SK-N-SH (cell line): Measurements from ENCODE around the gene ARMC9. TPM values are rescaled to one million over a fixed set of nuclear protein-coding genes. Genes with fewer than 3 reads are reported as not detected.

Source experiments
- CTCF ChIA-PET: fragments of 300-600, 350-600 bp; formaldehyde crosslinking; extraction: SDS; loops from one replicate; lab custom pipeline; 2021; lab: Yijun Ruan, JAX
- POLR2A ChIA-PET: fragments of 350-600 bp; sonication (Branson Sonifier 250); formaldehyde crosslinking; extraction: SDS; loops from one replicate; lab custom pipeline; 2020; ENCODE audit warnings: antibody characterized with exemption, inconsistent platforms; lab: Yijun Ruan, JAX
- DNase-seq: peaks from one replicate; pipeline ENCODE4 v3.0.0; 2012
- H2AFZ ChIP-seq: fragments of 200-600 bp; sonication (generic); 2 replicates; pipeline ENCODE4 v1.8.1; 2016; ENCODE audit warnings: antibody characterized with exemption, mild to moderate bottlenecking, low read depth
- H3F3A ChIP-seq: fragments of 200-600 bp; sonication (generic); replicated peaks from 2 replicates; pipeline ENCODE3; 2016; ENCODE audit warnings: antibody characterized with exemption, mild to moderate bottlenecking; ENCODE audit not compliant: insufficient read depth
- H3K27ac ChIP-seq, 2 experiments: fragments of 200-500 bp in 1 of 2; fragments of 200-600 bp in 1 of 2; sonication (Bioruptor generic) in 1 of 2; sonication (generic), shearing (Covaris generic) in 1 of 2; 2 replicates each; pipeline versions ENCODE4 v1.5.1 to v1.6.1; 2014 to 2016; ENCODE audit warnings: low read depth in 2 of 2, inconsistent platforms in 1 of 2, low read length in 1 of 2, mild to moderate bottlenecking in 1 of 2, mixed read lengths in 1 of 2
- H3K27me3 ChIP-seq: fragments of 200-600 bp; sonication (generic), shearing (Covaris generic); 2 replicates; pipeline ENCODE4 v1.6.1; 2016; ENCODE audit warnings: mixed run types; ENCODE audit not compliant: insufficient read depth
- H3K36me3 ChIP-seq, 2 experiments: fragments of 200-500 bp in 1 of 2; fragments of 200-600 bp in 1 of 2; sonication (Bioruptor generic) in 1 of 2; sonication (generic) in 1 of 2; replicated peaks in 1 of 2; 2 replicates each; pipeline versions ENCODE3 to v1.5.1; 2014 to 2016; ENCODE audit warnings: low read length in 1 of 2, mild to moderate bottlenecking in 1 of 2; ENCODE audit not compliant: insufficient read depth in 2 of 2, control insufficient read depth in 1 of 2
- H3K4me1 ChIP-seq, 2 experiments: fragments of 200-500 bp in 1 of 2; fragments of 200-600 bp in 1 of 2; sonication (Bioruptor generic) in 1 of 2; sonication (generic), shearing (Covaris generic) in 1 of 2; 2 replicates each; pipeline versions ENCODE4 v1.5.1 to v1.6.1; 2014 to 2016; ENCODE audit warnings: low read depth in 1 of 2, low read length in 1 of 2, mixed run types in 1 of 2; ENCODE audit not compliant: insufficient read depth in 2 of 2, control insufficient read depth in 1 of 2
- H3K4me2 ChIP-seq: fragments of 200-600 bp; sonication (generic), shearing (Covaris generic); 2 replicates; pipeline ENCODE4 v1.6.1; 2017; ENCODE audit warnings: mixed run types
- H3K4me3 ChIP-seq, 2 experiments: fragments of 200-500 bp in 1 of 2; fragments of 200-600 bp in 1 of 2; sonication (Bioruptor generic) in 1 of 2; sonication (generic), shearing (Covaris generic) in 1 of 2; 2 replicates each; pipeline versions ENCODE4 v1.5.1 to v1.8.1; 2014 to 2016; ENCODE audit warnings: low read depth in 2 of 2, inconsistent platforms in 1 of 2, low read length in 1 of 2, mild to moderate bottlenecking in 1 of 2, mixed read lengths in 1 of 2, moderate library complexity in 1 of 2
- H3K79me2 ChIP-seq: fragments of 200-600 bp; sonication (generic); 2 replicates; pipeline ENCODE4 v1.8.1; 2017; ENCODE audit warnings: mild to moderate bottlenecking; ENCODE audit not compliant: insufficient read depth
- H3K9ac ChIP-seq: fragments of 200-600 bp; sonication (generic); 2 replicates; pipeline ENCODE4 v1.6.1; 2017; ENCODE audit warnings: mixed run types
- H3K9me2 ChIP-seq: fragments of 200-600 bp; sonication (generic); 2 replicates; pipeline ENCODE4 v1.6.1; 2017; ENCODE audit warnings: mixed run types
- H3K9me3 ChIP-seq: fragments of 200-600 bp; sonication (generic); 2 replicates; pipeline ENCODE4 v1.6.1; 2017; ENCODE audit warnings: mixed run types, mild to moderate bottlenecking, moderate library complexity
- H4K20me1 ChIP-seq: fragments of 200-600 bp; sonication (generic); 2 replicates; pipeline ENCODE4 v1.6.1; 2017; ENCODE audit warnings: mild to moderate bottlenecking, mixed run types; ENCODE audit not compliant: insufficient read depth
- CHD2 ChIP-seq: fragments of 150-350 bp; IDR thresholded peaks from 2 replicates; pipeline ENCODE4 v1.6.1; 2018; ENCODE audit warnings: low read length; ENCODE audit not compliant: partially characterized antibody
- CTCF ChIP-seq: fragments of 200-600 bp; sonication (generic); IDR thresholded peaks from 2 replicates; pipeline ENCODE4 v1.6.1; 2017; ENCODE audit warnings: antibody characterized with exemption, mild to moderate bottlenecking, moderate library complexity
- FOSL2 ChIP-seq: IDR thresholded peaks from 2 replicates; pipeline ENCODE4 v1.4.0; 2012; ENCODE audit warnings: low read depth, mild to moderate bottlenecking, moderate library complexity, borderline replicate concordance
- FOXJ3 ChIP-seq: sonication (generic); formaldehyde crosslinking; IDR thresholded peaks from 2 replicates; pipeline ENCODE4 v1.5.1; 2020; ENCODE audit warnings: mild to moderate bottlenecking, missing genetic modification reagents
- GABPA ChIP-seq: IDR thresholded peaks from 2 replicates; pipeline ENCODE4 v1.4.0; 2012; ENCODE audit warnings: low read depth, mild to moderate bottlenecking
- GATA2 ChIP-seq: sonication (generic); formaldehyde crosslinking; IDR thresholded peaks from 2 replicates; pipeline ENCODE4 v1.5.0; 2020; ENCODE audit warnings: mild to moderate bottlenecking, missing genetic modification reagents
- JUND ChIP-seq: IDR thresholded peaks from 2 replicates; pipeline ENCODE4 v1.4.0; 2012
- MAX ChIP-seq: IDR thresholded peaks from 2 replicates; pipeline ENCODE4 v1.4.0; 2012; ENCODE audit warnings: low read depth
- NRF1 ChIP-seq: IDR thresholded peaks from 2 replicates; pipeline ENCODE4 v1.6.1; 2012; ENCODE audit warnings: low read depth, mild to moderate bottlenecking, low read length
- PBX3 ChIP-seq: IDR thresholded peaks from 2 replicates; pipeline ENCODE4; 2012
- POLR2AphosphoS5 ChIP-seq: IDR thresholded peaks from 2 replicates; pipeline ENCODE4 v1.6.1; 2012; ENCODE audit warnings: low read depth, low read length
- RXRA ChIP-seq: IDR thresholded peaks from 2 replicates; pipeline ENCODE4 v1.4.0; 2012; ENCODE audit warnings: low read depth, mild to moderate bottlenecking, borderline replicate concordance
- SMC3 ChIP-seq: IDR thresholded peaks from 2 replicates; pipeline ENCODE4 v1.6.1; 2012; ENCODE audit warnings: low read depth, low read length, improper control_type of control experiment
- TCF12 ChIP-seq: IDR thresholded peaks from 2 replicates; pipeline ENCODE4 v1.4.0; 2012
- TEAD4 ChIP-seq: IDR thresholded peaks from 2 replicates; pipeline ENCODE4 v1.4.0; 2012; ENCODE audit warnings: mild to moderate bottlenecking, borderline replicate concordance; ENCODE audit not compliant: insufficient read depth
- USF1 ChIP-seq: IDR thresholded peaks from 2 replicates; pipeline ENCODE4 v1.4.0; 2012; ENCODE audit warnings: low read depth, borderline replicate concordance
- WGBS: methylation state at CpG from one replicate; pipeline ENCODE4 v1.1.6; 2017; ENCODE audit warnings: low lambda C conversion rate; 5-methylcytosine and 5-hydroxymethylcytosine counted together
- polyA plus RNA-seq, 3 experiments: library from polyadenylated mRNA; depleted of rRNA; stranded (reverse); fragments of >200 nt; gene quantifications; 2 replicates each; pipeline ENCODE4 v1.2.3, GENCODE V29; 2012

The ARMC9 gene
- polyA plus RNA-seq, 1 of the 3 experiments (the other 2 are of a cell fraction) = 25.3 TPM

GRCh38 chr2:231367178-231367577 lies 168.7 kb downstream of the ARMC9 start:
- ChIA-PET POLR2A (interaction anchor here (0.7 kb wide), 1 partner anchor 23 kb away, joined by 4 read pairs; no protein-coding TSS in a partner anchor), CTCF (interaction anchor here (2.2 kb wide), 1 partner anchor 70 kb away, joined by 7 read pairs; no protein-coding TSS in a partner anchor)
- H3K4me3 ChIP-seq = no peak overlapping the region
- no peaks in the 10 kb centered on the region for H3K27me3 ChIP-seq
- no peak overlapping the region for H3K4me2 ChIP-seq
- DNase-seq = no peak
- no peak overlapping the region for H3K9ac ChIP-seq
- H3K9me2 ChIP-seq = no peaks in the 10 kb centered on the region
- no peaks in the 10 kb centered on the region for H4K20me1 ChIP-seq
- no peaks in the 10 kb centered on the region for H3K79me2 ChIP-seq
- H3K9me3 ChIP-seq = no peaks in the 10 kb centered on the region
- H3K27ac ChIP-seq = no peak overlapping the region
- 95% methylated on average over 8 of the region's 8 CpGs for WGBS
- H3K36me3 ChIP-seq = no peaks in the 10 kb centered on the region
- H3K4me1 ChIP-seq = peaks cover 12 to 36% of the 10 kb centered on the region in 2 experiments; a peak in 3 of 4 replicates
- TF ChIP-seq NRF1 (no peak), PBX3 (no peak)
- H2AFZ ChIP-seq = no peak overlapping the region
- no peaks in the 10 kb centered on the region for H3F3A ChIP-seq

- CTCF ChIA-PET = interaction anchor here (1.0 to 1.5 kb wide), 2 partner anchors 42 to 43 kb away, joined by 3 to 4 read pairs; no protein-coding TSS in a partner anchor
- POLR2A ChIA-PET = no interaction called here
These were observed 171.4 kb downstream of the ARMC9 start for GRCh38 chr2:231369580-231370428.

More at GRCh38 chr2:231369580-231370428, 171.4 kb downstream of the ARMC9 start:
- 92% methylated on average over 22 of the region's 23 CpGs for WGBS
- H3K36me3 ChIP-seq = no peaks in the 10 kb centered on the region
- peaks cover 10 to 28% of the 10 kb centered on the region in 2 experiments; a peak in 3 of 4 replicates for H3K4me1 ChIP-seq
- no peak overlapping the region for H3K4me2 ChIP-seq
- no peak for DNase-seq
- no peaks in the 10 kb centered on the region for H3K9me3 ChIP-seq
- H3K27ac ChIP-seq = no peak overlapping the region
- TF ChIP-seq JUND = no peak
- TF ChIP-seq GATA2 (CRISPR knock-in tag) = no peak
- TF ChIP-seq USF1 = no peak
- TF ChIP-seq SMC3 = no peak
- TF ChIP-seq MAX = no peak
- no peak for TF ChIP-seq TEAD4
- no peak for TF ChIP-seq CHD2
- TF ChIP-seq GABPA = no peak
- TF ChIP-seq FOSL2 = no peak
- TF ChIP-seq TCF12 = no peak
- no peak for TF ChIP-seq POLR2AphosphoS5
- no peak for TF ChIP-seq RXRA
- no peak for TF ChIP-seq FOXJ3
- TF ChIP-seq CTCF = no peak
- TF ChIP-seq, all 33 proteins: peak for 0
- H3K4me3 ChIP-seq = no peak overlapping the region
- no peaks in the 10 kb centered on the region for H3F3A ChIP-seq
- no peaks in the 10 kb centered on the region for H3K27me3 ChIP-seq
- no peaks in the 10 kb centered on the region for H3K9me2 ChIP-seq
- no peaks in the 10 kb centered on the region for H3K79me2 ChIP-seq
- H2AFZ ChIP-seq = no peak overlapping the region
- no peaks in the 10 kb centered on the region for H4K20me1 ChIP-seq
- no peak overlapping the region for H3K9ac ChIP-seq
